ENCODE data around the gene NBPF9. TPM values are rescaled to one million over a fixed set of nuclear protein-coding genes. Genes with fewer than 3 reads are reported as not detected.
"Not testable (repeated sequence)": the region's sequence is repeated elsewhere in the genome, so short reads cannot be mapped to it uniquely, and the experiment has no call there.

The NBPF9 gene
- total RNA-seq, 2 experiments from 2014 or later: 13.6 to 16.2 TPM

GRCh38 chr1:149016626-149017025 lies 86.7 kb downstream of the NBPF9 start:
- POLR2A ChIA-PET, CTCF ChIA-PET: not testable (repeated sequence)

- CTCF ChIA-PET, POLR2A ChIA-PET: not testable (repeated sequence)
Measured at GRCh38 chr1:149015522-149015921, 87.8 kb downstream of the NBPF9 start.

- CTCF ChIA-PET, POLR2A ChIA-PET: not testable (repeated sequence)
Measured at GRCh38 chr1:149013513-149013912, 89.8 kb downstream of the NBPF9 start.

GRCh38 chr1:149012599-149012998 lies 90.8 kb downstream of the NBPF9 start:
- CTCF ChIA-PET: not testable (repeated sequence)

GRCh38 chr1:149009761-149010160 lies 93.6 kb downstream of the NBPF9 start:
- CTCF ChIA-PET, POLR2A ChIA-PET: not testable (repeated sequence)

More at GRCh38 chr1:149012599-149012998, 90.8 kb downstream of the NBPF9 start:
- POLR2A ChIA-PET: not testable (repeated sequence)

- CTCF ChIA-PET, POLR2A ChIA-PET: not testable (repeated sequence)
Measured at GRCh38 chr1:149008769-149009168, 94.6 kb downstream of the NBPF9 start.

GRCh38 chr1:149008326-149008725 lies 95.0 kb downstream of the NBPF9 start:
- CTCF ChIA-PET, POLR2A ChIA-PET: not testable (repeated sequence)

Measured in activated CD8-positive, alpha-beta memory T cell treated with anti-CD3 and anti-CD28 coated beads for 36 hours (primary cell).